Measurements from ENCODE around the gene UNC119. TPM values are rescaled to one million over a fixed set of nuclear protein-coding genes. Genes with fewer than 3 reads are reported as not detected.
A peak's percentile ranks its signal among the peaks of the same experiment; 100 is the strongest.

UNC119 gene
- polyA plus RNA-seq (2013, experiment 1 of 2): 46.5 TPM
- polyA plus RNA-seq (2013, experiment 2 of 2): 40.5 TPM

DNA sequence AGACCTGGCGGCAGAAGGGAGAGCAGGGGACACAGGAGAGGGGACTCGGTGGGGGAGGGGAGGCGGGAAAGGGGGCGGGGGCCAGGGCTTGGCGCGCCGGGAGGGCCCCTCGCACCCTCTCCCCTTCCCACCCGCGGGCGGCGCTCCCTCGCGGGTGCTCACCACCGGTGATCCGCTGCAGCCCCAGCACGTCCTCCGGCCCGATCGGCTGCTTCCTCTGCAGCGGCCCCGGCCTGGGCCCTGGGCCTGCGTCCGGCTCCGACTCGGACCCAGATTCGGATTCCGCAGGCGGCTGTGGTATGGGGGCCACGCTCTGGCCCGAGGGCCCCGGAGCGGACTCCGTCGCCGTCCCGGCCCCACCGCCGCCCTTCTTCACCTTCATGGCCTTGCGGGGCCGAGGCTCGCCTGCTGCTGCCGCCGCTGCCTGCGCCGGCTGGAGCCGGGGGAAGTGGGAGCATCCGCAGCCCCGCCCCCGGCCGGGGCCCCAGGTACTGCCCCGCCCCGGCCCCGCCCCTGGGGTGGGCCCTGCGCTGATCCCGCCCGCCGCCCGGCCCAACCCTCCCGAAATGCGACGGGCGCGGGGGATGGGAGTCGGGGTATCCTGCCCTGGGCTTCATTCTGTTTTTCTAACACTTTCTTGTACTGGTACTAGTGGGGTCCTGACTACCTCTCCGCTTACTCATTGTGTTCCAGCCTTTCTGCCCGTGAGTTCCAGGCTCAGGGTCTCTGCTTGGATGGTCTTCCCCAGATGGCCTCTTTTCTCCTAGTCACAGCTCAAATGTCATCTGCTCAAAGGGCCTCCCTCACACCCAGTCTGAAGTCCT is at the start of gene UNC119:
TSS of gene UNC119 (minus strand) at position 449 of the 824 bp plus-strand sequence. CDS start at position 382, 67 bp downstream.
- Histone ChIP-seq H3K9me3 (ENCODE audit: control insufficient read depth, low read length) (no peaks in the 10 kb centered on the region), H3K4me1 (ENCODE audit: control insufficient read depth, insufficient read depth, low read length, poor library complexity, severe bottlenecking) (peaks cover 8% of the 10 kb centered on the region), H3K27ac (ENCODE audit: low read depth, low read length, severe bottlenecking) (peak within 1 kb of the TSS; percentile 10), H3K4me3 (ENCODE audit: extremely low read depth, insufficient read depth, low read length, poor library complexity, severe bottlenecking) (peak within 1 kb of the TSS; percentile 90), H3K36me3 (ENCODE audit: control insufficient read depth, insufficient read depth, low read length) (peaks cover 47% of the 10 kb centered on the region)
- WGBS, 2 experiments (ENCODE audit: insufficient coverage in 2 of 2): 1% methylated on average over 51 to 54 of the region's 67 CpGs

DNA sequence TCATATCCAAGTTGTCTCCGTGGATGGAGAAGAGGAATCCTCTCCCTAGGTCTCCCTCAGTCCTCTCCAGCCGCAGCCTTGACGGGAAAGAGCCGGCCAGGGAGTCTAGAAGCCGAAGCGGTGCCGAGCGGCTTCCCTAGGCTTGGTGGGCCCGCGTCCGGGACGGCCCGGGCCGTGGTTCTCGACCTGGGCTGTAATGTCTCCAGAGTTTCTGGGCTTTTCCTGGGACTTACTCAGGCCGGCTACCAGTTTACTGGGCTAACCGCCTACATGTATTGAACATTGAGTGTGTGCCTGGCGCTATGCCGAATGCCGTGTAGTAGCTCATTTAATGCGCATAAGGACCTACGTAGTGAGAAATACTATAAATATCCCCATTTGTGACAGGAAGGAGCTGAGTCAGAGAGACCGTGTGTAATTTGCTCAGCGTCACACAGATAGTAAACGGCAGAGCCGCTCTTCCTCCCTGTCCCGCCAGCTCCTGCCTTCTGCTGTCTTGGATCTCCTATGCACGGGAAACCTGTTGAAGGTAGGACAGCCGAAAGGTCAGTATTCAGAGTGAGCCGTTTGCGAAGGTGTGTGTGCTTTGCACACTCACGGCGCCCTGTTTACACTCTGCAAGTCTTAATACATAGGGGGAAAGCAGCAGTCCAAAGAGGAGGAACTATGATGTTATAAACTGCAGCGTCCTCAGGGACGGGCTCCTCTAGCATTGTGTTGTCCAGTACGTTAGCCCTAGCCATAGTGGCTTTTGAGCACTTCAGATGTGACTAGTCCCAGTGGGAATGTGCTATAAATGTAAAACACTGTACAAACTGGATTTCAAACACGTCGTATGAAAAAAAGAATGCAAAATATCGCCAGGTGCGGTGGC is 47.1 kb upstream of the UNC119 start:
- Histone ChIP-seq H3K9me3 (ENCODE audit: control insufficient read depth, low read length) (no peaks in the 10 kb centered on the region), H3K36me3 (ENCODE audit: control insufficient read depth, insufficient read depth, low read length) (peaks cover 22% of the 10 kb centered on the region), H3K4me1 (ENCODE audit: control insufficient read depth, insufficient read depth, low read length, poor library complexity, severe bottlenecking) (peaks cover 9% of the 10 kb centered on the region), H3K27ac (ENCODE audit: low read depth, low read length, severe bottlenecking) (peak overlapping the region; percentile 89), H3K4me3 (ENCODE audit: extremely low read depth, insufficient read depth, low read length, poor library complexity, severe bottlenecking) (peak overlapping the region; percentile 74)
- 30 to 38% methylated on average over 36 to 37 of the region's 40 CpGs for WGBS, 2 experiments (ENCODE audit: insufficient coverage in 2 of 2)

DNA sequence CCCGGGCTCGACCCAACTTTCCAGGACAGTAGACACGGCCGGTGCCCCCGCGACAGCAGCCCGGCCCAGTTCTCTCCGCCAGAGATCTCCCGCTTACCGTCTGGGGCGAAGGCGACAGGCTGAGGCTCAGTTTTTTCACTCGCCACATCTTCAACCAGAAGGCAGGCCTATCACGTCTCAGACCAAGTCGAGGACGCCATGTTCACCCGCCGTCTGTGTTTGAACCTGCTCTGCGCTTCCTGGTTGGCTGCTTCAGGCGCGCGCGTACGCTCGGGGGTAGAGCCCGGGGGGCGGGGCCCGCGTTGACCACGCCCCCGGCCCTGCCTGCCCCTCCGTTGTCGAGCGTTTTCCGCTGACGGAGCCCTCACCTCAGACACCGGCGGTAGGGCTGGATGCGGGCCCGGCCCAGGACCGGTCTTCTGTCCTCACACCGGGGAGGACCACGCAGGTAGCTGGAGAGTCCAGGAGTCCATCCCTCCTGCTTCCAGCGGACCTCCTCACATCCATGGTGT is 46.4 kb upstream of the UNC119 start, which contains the start of gene SPAG5:
TSS of gene SPAG5 (minus strand) at position 227 of the 512 bp plus-strand sequence. CDS start at position 148, 79 bp downstream.
- H3K36me3 ChIP-seq (ENCODE audit: control insufficient read depth, insufficient read depth, low read length): peaks cover 29% of the 10 kb centered on the region
- 0% methylated on average over 37 to 41 of the region's 44 CpGs for WGBS, 2 experiments (ENCODE audit: insufficient coverage in 2 of 2)
- H3K4me1 ChIP-seq (ENCODE audit: control insufficient read depth, insufficient read depth, low read length, poor library complexity, severe bottlenecking): peaks cover 9% of the 10 kb centered on the region
- H3K27ac ChIP-seq (ENCODE audit: low read depth, low read length, severe bottlenecking): peak within 1 kb of the TSS; percentile 89
- peak within 1 kb of the TSS; percentile 74 for H3K4me3 ChIP-seq (ENCODE audit: extremely low read depth, insufficient read depth, low read length, poor library complexity, severe bottlenecking)
- no peaks in the 10 kb centered on the region for H3K9me3 ChIP-seq (ENCODE audit: control insufficient read depth, low read length)

DNA sequence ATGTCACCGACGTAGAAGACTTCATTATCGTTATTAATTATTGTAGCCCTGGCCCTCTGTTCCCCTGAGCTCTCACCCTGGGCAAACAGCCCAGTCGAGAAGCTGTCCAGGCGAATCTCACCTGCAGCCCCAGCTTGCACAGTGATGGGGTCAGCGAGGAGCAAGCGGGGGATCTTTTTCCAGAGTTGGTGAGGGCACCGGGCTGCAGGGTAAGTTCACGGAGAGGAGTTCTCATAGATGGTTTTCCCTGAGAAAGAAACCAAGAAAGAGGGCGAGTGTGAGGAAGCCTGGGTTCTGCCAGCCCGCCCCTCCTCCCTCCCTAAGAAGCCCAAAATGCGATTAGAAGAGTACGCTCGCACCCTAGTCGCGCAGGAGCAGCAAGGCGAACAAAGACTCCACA is 46.0 kb upstream of the UNC119 start:
- H3K4me1 ChIP-seq (ENCODE audit: control insufficient read depth, insufficient read depth, low read length, poor library complexity, severe bottlenecking): peaks cover 9% of the 10 kb centered on the region
- no peaks in the 10 kb centered on the region for H3K9me3 ChIP-seq (ENCODE audit: control insufficient read depth, low read length)
- peak overlapping the region; percentile 74 for H3K4me3 ChIP-seq (ENCODE audit: extremely low read depth, insufficient read depth, low read length, poor library complexity, severe bottlenecking)
- 0 to 10% methylated on average over 8 to 14 of the region's 17 CpGs for WGBS, 2 experiments (ENCODE audit: insufficient coverage in 2 of 2)
- peak overlapping the region; percentile 89 for H3K27ac ChIP-seq (ENCODE audit: low read depth, low read length, severe bottlenecking)
- H3K36me3 ChIP-seq (ENCODE audit: control insufficient read depth, insufficient read depth, low read length): peaks cover 31% of the 10 kb centered on the region

DNA sequence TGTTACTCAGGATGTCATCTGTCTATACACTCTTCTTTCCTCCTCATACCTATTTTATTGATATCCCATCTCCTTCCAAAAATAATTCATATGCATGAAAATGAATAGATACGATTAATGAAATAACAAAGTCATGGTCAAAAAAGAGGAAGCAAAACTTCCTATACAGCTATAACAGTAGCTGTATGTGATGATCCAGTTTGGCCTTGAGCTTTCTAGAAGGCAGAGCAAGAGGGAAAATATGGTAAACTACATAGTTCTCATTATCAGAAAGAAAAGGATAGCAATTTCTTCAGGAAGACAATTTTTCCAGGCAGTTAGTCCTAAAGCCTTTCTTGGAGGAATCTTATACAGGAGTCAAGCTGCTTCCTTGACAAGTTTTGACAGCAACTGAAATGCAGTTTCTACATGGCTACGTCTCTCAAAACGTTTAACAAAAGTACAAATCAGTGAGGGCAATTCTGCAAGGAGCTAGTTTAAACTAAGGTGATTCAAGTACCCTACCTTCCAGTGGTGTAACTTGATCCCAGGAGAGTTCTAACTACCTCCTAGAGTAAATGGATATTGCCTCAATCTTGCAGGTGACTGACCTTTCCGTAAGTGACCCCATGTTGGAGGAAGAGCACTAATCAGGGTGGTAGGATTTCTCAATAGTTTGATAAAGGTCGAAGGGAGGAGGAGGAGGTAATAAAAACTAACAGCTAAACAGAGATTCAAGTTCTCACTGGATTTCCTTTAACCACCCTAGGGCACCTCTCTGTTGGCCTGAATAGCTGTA is 45.4 kb upstream of the UNC119 start:
- peaks cover 9% of the 10 kb centered on the region for H3K4me1 ChIP-seq (ENCODE audit: control insufficient read depth, insufficient read depth, low read length, poor library complexity, severe bottlenecking)
- H3K27ac ChIP-seq (ENCODE audit: low read depth, low read length, severe bottlenecking): no peak overlapping the region
- WGBS, 2 experiments (ENCODE audit: insufficient coverage in 2 of 2): 54 to 75% methylated on average over 1 to 3 of the region's 5 CpGs
- H3K36me3 ChIP-seq (ENCODE audit: control insufficient read depth, insufficient read depth, low read length): peaks cover 37% of the 10 kb centered on the region
- no peaks in the 10 kb centered on the region for H3K9me3 ChIP-seq (ENCODE audit: control insufficient read depth, low read length)
- H3K4me3 ChIP-seq (ENCODE audit: extremely low read depth, insufficient read depth, low read length, poor library complexity, severe bottlenecking): peak overlapping the region; percentile 74

DNA sequence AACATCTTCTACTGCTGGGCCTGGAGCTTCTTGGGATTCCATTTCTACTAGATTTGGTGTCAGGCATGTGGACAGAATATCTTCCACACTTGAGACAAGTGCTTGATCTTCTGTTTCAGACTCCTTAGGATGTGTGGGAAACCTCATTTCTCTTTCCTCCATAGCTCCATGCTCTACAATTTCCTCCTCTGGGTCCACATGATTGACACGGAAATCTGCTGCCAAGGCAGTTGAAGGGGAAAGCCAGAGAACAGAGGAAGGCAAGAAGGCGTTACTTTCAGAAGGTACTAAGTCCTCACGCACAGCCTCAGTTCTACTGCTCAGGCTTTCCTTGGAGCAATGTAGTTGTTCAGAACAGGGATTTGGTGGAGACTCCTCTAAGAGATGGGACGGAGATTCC is 39.8 kb upstream of the UNC119 start:
- no peaks in the 10 kb centered on the region for H3K9me3 ChIP-seq (ENCODE audit: control insufficient read depth, low read length)
- H3K27ac ChIP-seq (ENCODE audit: low read depth, low read length, severe bottlenecking): no peak overlapping the region
- H3K4me1 ChIP-seq (ENCODE audit: control insufficient read depth, insufficient read depth, low read length, poor library complexity, severe bottlenecking): no peaks in the 10 kb centered on the region
- no peak overlapping the region for H3K4me3 ChIP-seq (ENCODE audit: extremely low read depth, insufficient read depth, low read length, poor library complexity, severe bottlenecking)
- peaks cover 88% of the 10 kb centered on the region for H3K36me3 ChIP-seq (ENCODE audit: control insufficient read depth, insufficient read depth, low read length)
- 96 to 100% methylated on average over 3 to 4 of the region's 4 CpGs for WGBS, 2 experiments (ENCODE audit: insufficient coverage in 2 of 2)

DNA sequence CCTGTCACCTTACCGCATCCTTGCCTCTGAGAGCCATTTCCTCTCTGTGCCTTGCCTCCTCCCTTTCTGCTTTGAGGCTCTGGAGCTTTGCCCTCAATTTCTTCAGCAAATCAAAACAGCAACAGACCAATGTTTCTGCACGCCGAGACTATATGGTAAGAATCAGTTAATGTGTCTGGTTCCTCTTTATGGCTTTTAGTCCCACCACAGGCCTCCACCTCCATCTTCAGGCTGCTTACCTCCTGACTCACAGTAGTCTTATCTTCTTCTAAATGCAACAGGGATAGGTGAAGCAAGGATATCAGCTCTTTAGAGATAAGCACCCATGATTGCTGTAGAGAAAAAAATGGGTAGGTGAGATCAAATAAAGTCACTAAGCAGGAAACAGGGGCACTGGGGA is 33.4 kb upstream of the UNC119 start:
- H3K4me3 ChIP-seq (ENCODE audit: extremely low read depth, insufficient read depth, low read length, poor library complexity, severe bottlenecking): no peak overlapping the region
- WGBS, 2 experiments (ENCODE audit: insufficient coverage in 2 of 2): 89 to 100% methylated on average over 1 of the region's 3 CpGs
- no peaks in the 10 kb centered on the region for H3K4me1 ChIP-seq (ENCODE audit: control insufficient read depth, insufficient read depth, low read length, poor library complexity, severe bottlenecking)
- no peaks in the 10 kb centered on the region for H3K9me3 ChIP-seq (ENCODE audit: control insufficient read depth, low read length)
- no peak overlapping the region for H3K27ac ChIP-seq (ENCODE audit: low read depth, low read length, severe bottlenecking)
- H3K36me3 ChIP-seq (ENCODE audit: control insufficient read depth, insufficient read depth, low read length): peaks cover 91% of the 10 kb centered on the region

DNA sequence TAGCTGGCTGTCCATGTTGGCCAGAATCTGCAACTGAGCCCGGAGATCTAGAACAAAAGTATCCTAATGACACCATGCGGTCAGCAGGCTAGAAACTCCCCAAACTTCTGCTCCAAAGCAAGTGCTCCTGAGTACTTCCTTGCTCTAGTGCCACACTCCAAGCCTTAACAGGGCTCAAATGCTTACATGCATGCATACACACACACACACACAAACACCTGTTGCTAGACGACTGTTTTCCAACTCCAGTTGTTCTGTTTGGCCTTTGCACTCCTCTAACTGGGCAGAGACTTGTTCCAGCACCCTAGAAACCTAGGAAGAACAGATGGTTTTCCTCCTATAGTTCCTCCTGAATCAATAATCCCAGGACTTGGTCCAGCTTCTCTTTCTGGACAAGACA is 32.0 kb upstream of the UNC119 start:
- 87 to 100% methylated on average over 2 to 3 of the region's 3 CpGs for WGBS, 2 experiments (ENCODE audit: insufficient coverage in 2 of 2)
- H3K36me3 ChIP-seq (ENCODE audit: control insufficient read depth, insufficient read depth, low read length): peaks cover 93% of the 10 kb centered on the region

DNA sequence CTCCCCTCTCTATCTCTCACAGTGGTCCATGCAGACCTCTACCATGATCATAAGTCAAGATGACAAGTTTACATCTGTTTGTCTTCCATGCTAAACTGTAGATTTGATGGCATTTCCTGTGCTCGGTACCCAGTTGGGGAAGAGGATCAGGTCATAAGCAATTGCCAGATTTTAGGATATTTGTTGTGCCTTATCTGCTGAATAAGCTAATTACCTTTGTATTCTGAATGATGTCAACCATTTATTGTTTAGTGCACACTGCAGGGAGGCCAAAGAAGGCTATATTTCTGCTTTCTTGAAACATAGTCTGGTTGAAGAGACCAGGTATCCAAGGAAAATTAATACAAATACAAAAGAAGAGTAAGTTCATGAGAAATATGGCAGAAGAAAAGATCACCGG is 30.1 kb upstream of the UNC119 start:
- H3K9me3 ChIP-seq (ENCODE audit: control insufficient read depth, low read length): no peaks in the 10 kb centered on the region
- H3K36me3 ChIP-seq (ENCODE audit: control insufficient read depth, insufficient read depth, low read length): peaks cover 94% of the 10 kb centered on the region
- no peak overlapping the region for H3K4me3 ChIP-seq (ENCODE audit: extremely low read depth, insufficient read depth, low read length, poor library complexity, severe bottlenecking)
- H3K4me1 ChIP-seq (ENCODE audit: control insufficient read depth, insufficient read depth, low read length, poor library complexity, severe bottlenecking): no peaks in the 10 kb centered on the region
- no peak overlapping the region for H3K27ac ChIP-seq (ENCODE audit: low read depth, low read length, severe bottlenecking)
- 96 to 100% methylated on average over 2 of the region's 2 CpGs for WGBS, 2 experiments (ENCODE audit: insufficient coverage in 2 of 2)

More for the DNA sequence above, 32.0 kb upstream of the UNC119 start:
- Histone ChIP-seq H3K4me3 (ENCODE audit: extremely low read depth, insufficient read depth, low read length, poor library complexity, severe bottlenecking) (no peak overlapping the region), H3K9me3 (ENCODE audit: control insufficient read depth, low read length) (no peaks in the 10 kb centered on the region), H3K4me1 (ENCODE audit: control insufficient read depth, insufficient read depth, low read length, poor library complexity, severe bottlenecking) (no peaks in the 10 kb centered on the region), H3K27ac (ENCODE audit: low read depth, low read length, severe bottlenecking) (no peak overlapping the region)

DNA sequence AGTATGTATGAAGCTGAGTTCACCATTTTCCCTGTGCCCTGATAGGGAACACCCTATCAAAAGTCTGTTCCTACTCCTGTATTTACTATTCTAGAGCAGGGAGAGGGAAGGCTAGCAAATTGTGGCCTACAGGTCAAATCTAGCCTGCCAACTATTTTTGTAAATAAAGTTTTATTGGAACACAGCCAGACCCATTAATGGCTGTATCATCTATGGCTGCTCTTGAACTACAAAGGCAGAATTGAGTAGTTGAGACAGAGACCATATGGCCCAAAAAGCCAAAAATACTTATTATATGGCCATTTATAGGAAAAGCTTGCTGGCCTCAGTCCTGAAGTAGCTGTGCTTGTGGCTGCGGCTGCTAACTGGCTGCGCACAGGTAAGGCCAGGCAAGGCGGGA is 28.5 kb upstream of the UNC119 start:
- Histone ChIP-seq H3K27ac (ENCODE audit: low read depth, low read length, severe bottlenecking) (no peak overlapping the region), H3K9me3 (ENCODE audit: control insufficient read depth, low read length) (no peaks in the 10 kb centered on the region), H3K4me3 (ENCODE audit: extremely low read depth, insufficient read depth, low read length, poor library complexity, severe bottlenecking) (no peak overlapping the region), H3K4me1 (ENCODE audit: control insufficient read depth, insufficient read depth, low read length, poor library complexity, severe bottlenecking) (peaks cover 3% of the 10 kb centered on the region), H3K36me3 (ENCODE audit: control insufficient read depth, insufficient read depth, low read length) (peaks cover 84% of the 10 kb centered on the region)
- WGBS, 2 experiments (ENCODE audit: insufficient coverage in 2 of 2): no CpG with 5 or more reads among the region's 3 CpGs

All from mesodermal cell (in vitro differentiated cells).